ENCODE data around the gene WDPCP. TPM values are rescaled to one million over a fixed set of nuclear protein-coding genes. Genes with fewer than 3 reads are reported as not detected.

WDPCP gene
- total and polyA plus RNA-seq, 4 donors, result 1.1 to 7.6 (median 2.7) TPM

GRCh38 chr2:63225964-63226686 is 362.2 kb downstream of the WDPCP start:
- WGBS, result 82% methylated on average over 1 of the region's 1 CpG

More at GRCh38 chr2:63225964-63226686, 362.2 kb downstream of the WDPCP start:
- Histone ChIP-seq H3K9me3 (ENCODE audit: control insufficient read depth in 4 of 4, low read length in 3 of 4) (no peaks in the 10 kb centered on the region), H3K36me3 (ENCODE audit: control insufficient read depth in 4 of 4, insufficient read depth in 3 of 4, low read depth in 1 of 4, low read length in 3 of 4) (no peaks in the 10 kb centered on the region), H3K4me1 (ENCODE audit: control insufficient read depth in 4 of 4, insufficient read depth in 4 of 4, low read length in 3 of 4) (no peaks in the 10 kb centered on the region), H3K4me3 (ENCODE audit: low read depth in 1 of 3, low read length in 3 of 3) (no peak overlapping the region), H3K9ac (ENCODE audit: low read depth in 1 of 2, low read length in 2 of 2) (no peak overlapping the region), H3K27me3 (ENCODE audit: control insufficient read depth in 4 of 4, insufficient read depth in 4 of 4, low read length in 3 of 4) (no peaks in the 10 kb centered on the region), H3K27ac (ENCODE audit: low read depth in 1 of 2, low read length in 2 of 2) (no peak overlapping the region)
- no peak for DNase-seq (ENCODE audit: low spot score)
- TF ChIP-seq RXRA (IDR thresholded peaks at IDR 0.05), result no peak
- no peak for TF ChIP-seq ZBTB33 (IDR thresholded peaks at IDR 0.05)
- TF ChIP-seq TAF1 (conservative IDR thresholded peaks at IDR 0.05), result no peak
- TF ChIP-seq REST (IDR thresholded peaks at IDR 0.05), result no peak
- TF ChIP-seq JUND (IDR thresholded peaks at IDR 0.05), result no peak
- TF ChIP-seq RAD21 (IDR thresholded peaks at IDR 0.05), result no peak
- no peak for TF ChIP-seq GABPA (IDR thresholded peaks at IDR 0.05 in 1 of 2, conservative IDR thresholded peaks at IDR 0.05 in 1 of 2)
- TF ChIP-seq SP1 (IDR thresholded peaks at IDR 0.05), result no peak
- no peak for TF ChIP-seq YY1 (IDR thresholded peaks at IDR 0.05)
- TF ChIP-seq FOXA1 (IDR thresholded peaks at IDR 0.05), result no peak
- TF ChIP-seq CTCF (IDR thresholded peaks at IDR 0.05; ENCODE audit: low read depth, low read length, missing input control), result no peak
